ENCODE measurements around the gene C19orf33. TPM values are rescaled to one million over a fixed set of nuclear protein-coding genes. Genes with fewer than 3 reads are reported as not detected.

Gene C19orf33
- total and polyA plus RNA-seq, 3 experiments from 2014 or later: 0.90 TPM; not detected in 2

GRCh38 chr19:38293281-38293680 is 10.8 kb upstream of the C19orf33 start:
- H3K4me3 ChIP-seq (ENCODE audit: low read length): no peak overlapping the region
- POLR2A ChIA-PET: no interaction called here
- no peaks in the 10 kb centered on the region for H3K9me3 ChIP-seq (ENCODE audit: low read length)
- H3K27ac Mint-ChIP-seq: peak overlapping the region in 1 of 8 donors; percentile 65
- CTCF ChIA-PET: no interaction called here
- peaks cover 0 to 33% (median 0%) of the 10 kb centered on the region in 3 donors for H3K36me3 Mint-ChIP-seq
- no peak overlapping the region for H3K27ac ChIP-seq (ENCODE audit: low read depth, low read length)
- DNase-seq: no peak
- no peaks in the 10 kb centered on the region for H3K4me1 ChIP-seq (ENCODE audit: insufficient read depth, low read length)
- H3K36me3 ChIP-seq (ENCODE audit: insufficient read depth, low read length): no peaks in the 10 kb centered on the region
- no peaks in the 10 kb centered on the region for H3K27me3 Mint-ChIP-seq
- no peaks in the 10 kb centered on the region for H3K27me3 ChIP-seq (ENCODE audit: insufficient read depth, low read length, poor library complexity, severe bottlenecking)
- H3K9me3 Mint-ChIP-seq: no peaks in the 10 kb centered on the region
- no peak overlapping the region for H3K4me3 Mint-ChIP-seq
- H3K4me1 Mint-ChIP-seq: no peaks in the 10 kb centered on the region

GRCh38 chr19:38294090-38294489 is 10.0 kb upstream of the C19orf33 start:
- peaks cover 0 to 28% (median 0%) of the 10 kb centered on the region in 3 donors for H3K36me3 Mint-ChIP-seq
- ChIA-PET CTCF (no interaction called here), POLR2A (no interaction called here)
- Histone ChIP-seq H3K36me3 (ENCODE audit: insufficient read depth, low read length) (no peaks in the 10 kb centered on the region), H3K27me3 (ENCODE audit: insufficient read depth, low read length, poor library complexity, severe bottlenecking) (no peaks in the 10 kb centered on the region), H3K27ac (ENCODE audit: low read depth, low read length) (no peak overlapping the region), H3K4me3 (ENCODE audit: low read length) (no peak overlapping the region), H3K4me1 (ENCODE audit: insufficient read depth, low read length) (no peaks in the 10 kb centered on the region), H3K9me3 (ENCODE audit: low read length) (no peaks in the 10 kb centered on the region)
- H3K27ac Mint-ChIP-seq: no peak overlapping the region
- H3K4me1 Mint-ChIP-seq: no peaks in the 10 kb centered on the region
- H3K27me3 Mint-ChIP-seq: no peaks in the 10 kb centered on the region
- no peak overlapping the region for H3K4me3 Mint-ChIP-seq
- no peak for DNase-seq
- no peaks in the 10 kb centered on the region for H3K9me3 Mint-ChIP-seq

- no peaks in the 10 kb centered on the region for H3K4me1 ChIP-seq (ENCODE audit: insufficient read depth, low read length)
- no peaks in the 10 kb centered on the region for H3K27me3 Mint-ChIP-seq
These were observed 5.0 kb upstream of the C19orf33 start for GRCh38 chr19:38298821-38299680.

GRCh38 chr19:38304352-38304865 is 358 bp downstream of the C19orf33 start:
- Histone ChIP-seq H3K4me3 (ENCODE audit: low read length) (no peak overlapping the region), H3K9me3 (ENCODE audit: low read length) (no peaks in the 10 kb centered on the region), H3K36me3 (ENCODE audit: insufficient read depth, low read length) (no peaks in the 10 kb centered on the region), H3K27ac (ENCODE audit: low read depth, low read length) (no peak overlapping the region), H3K27me3 (ENCODE audit: insufficient read depth, low read length, poor library complexity, severe bottlenecking) (no peaks in the 10 kb centered on the region), H3K4me1 (ENCODE audit: insufficient read depth, low read length) (no peaks in the 10 kb centered on the region)
- H3K4me1 Mint-ChIP-seq: no peaks in the 10 kb centered on the region
- no peak for DNase-seq
- no peak overlapping the region for H3K4me3 Mint-ChIP-seq
- CTCF ChIA-PET: no interaction called here
- no peaks in the 10 kb centered on the region for H3K9me3 Mint-ChIP-seq
- H3K36me3 Mint-ChIP-seq: peaks cover 0 to 31% (median 3%) of the 10 kb centered on the region in 3 donors
- POLR2A ChIA-PET: no interaction called here
- H3K27ac Mint-ChIP-seq: no peak overlapping the region
- no peaks in the 10 kb centered on the region for H3K27me3 Mint-ChIP-seq

More at GRCh38 chr19:38298821-38299680, 5.0 kb upstream of the C19orf33 start:
- H3K9me3 Mint-ChIP-seq: no peaks in the 10 kb centered on the region
- Histone ChIP-seq H3K9me3 (ENCODE audit: low read length) (no peaks in the 10 kb centered on the region), H3K27me3 (ENCODE audit: insufficient read depth, low read length, poor library complexity, severe bottlenecking) (no peaks in the 10 kb centered on the region), H3K27ac (ENCODE audit: low read depth, low read length) (no peak overlapping the region), H3K36me3 (ENCODE audit: insufficient read depth, low read length) (no peaks in the 10 kb centered on the region), H3K4me3 (ENCODE audit: low read length) (no peak overlapping the region)
- no peaks in the 10 kb centered on the region for H3K36me3 Mint-ChIP-seq
- no peak overlapping the region for H3K4me3 Mint-ChIP-seq
- DNase-seq: no peak
- ChIA-PET POLR2A (no interaction called here), CTCF (no interaction called here)
- no peaks in the 10 kb centered on the region for H3K4me1 Mint-ChIP-seq
- no peak overlapping the region for H3K27ac Mint-ChIP-seq

- Histone ChIP-seq H3K27me3 (ENCODE audit: insufficient read depth, low read length, poor library complexity, severe bottlenecking) (no peaks in the 10 kb centered on the region), H3K4me1 (ENCODE audit: insufficient read depth, low read length) (no peaks in the 10 kb centered on the region), H3K36me3 (ENCODE audit: insufficient read depth, low read length) (no peaks in the 10 kb centered on the region), H3K27ac (ENCODE audit: low read depth, low read length) (no peak overlapping the region), H3K4me3 (ENCODE audit: low read length) (no peak overlapping the region), H3K9me3 (ENCODE audit: low read length) (no peaks in the 10 kb centered on the region)
- no peaks in the 10 kb centered on the region for H3K4me1 Mint-ChIP-seq
- no peaks in the 10 kb centered on the region for H3K9me3 Mint-ChIP-seq
- H3K36me3 Mint-ChIP-seq: peaks cover 0 to 34% (median 3%) of the 10 kb centered on the region in 3 donors
- POLR2A ChIA-PET: no interaction called here
- no peak overlapping the region for H3K4me3 Mint-ChIP-seq
- DNase-seq: no peak
- CTCF ChIA-PET: no interaction called here
- H3K27me3 Mint-ChIP-seq: no peaks in the 10 kb centered on the region
- H3K27ac Mint-ChIP-seq: peak overlapping the region in 1 of 8 donors; percentile 60
These were observed 897 bp downstream of the C19orf33 start for GRCh38 chr19:38304866-38305429.

- H3K27ac Mint-ChIP-seq: no peak overlapping the region
- no peaks in the 10 kb centered on the region for H3K27me3 Mint-ChIP-seq
- Histone ChIP-seq H3K9me3 (ENCODE audit: low read length) (no peaks in the 10 kb centered on the region), H3K4me1 (ENCODE audit: insufficient read depth, low read length) (no peaks in the 10 kb centered on the region), H3K36me3 (ENCODE audit: insufficient read depth, low read length) (no peaks in the 10 kb centered on the region), H3K27ac (ENCODE audit: low read depth, low read length) (no peak overlapping the region), H3K27me3 (ENCODE audit: insufficient read depth, low read length, poor library complexity, severe bottlenecking) (no peaks in the 10 kb centered on the region), H3K4me3 (ENCODE audit: low read length) (no peak overlapping the region)
- ChIA-PET POLR2A (interaction anchor here (0.6 kb wide), 1 partner anchor 398 kb away, joined by 3 read pairs; no protein-coding TSS in a partner anchor), CTCF (interaction anchor here (0.8 kb wide), 1 partner anchor 54 kb away, joined by 3 read pairs; no protein-coding TSS in a partner anchor)
- DNase-seq: no peak
- H3K36me3 Mint-ChIP-seq: peaks cover 0 to 41% (median 3%) of the 10 kb centered on the region in 3 donors
- no peaks in the 10 kb centered on the region for H3K9me3 Mint-ChIP-seq
- no peak overlapping the region for H3K4me3 Mint-ChIP-seq
- H3K4me1 Mint-ChIP-seq: peaks cover 0 to 10% (median 4%) of the 10 kb centered on the region in 3 donors
These were observed 2.2 kb downstream of the C19orf33 start for GRCh38 chr19:38306236-38306635.

- Mint-ChIP-seq H3K36me3 (peaks cover 0 to 43% (median 4%) of the 10 kb centered on the region in 3 donors), H3K27ac (no peak overlapping the region), H3K9me3 (no peaks in the 10 kb centered on the region), H3K4me1 (peaks cover 0 to 14% (median 4%) of the 10 kb centered on the region in 3 donors), H3K4me3 (no peak overlapping the region), H3K27me3 (no peaks in the 10 kb centered on the region)
- Histone ChIP-seq H3K9me3 (ENCODE audit: low read length) (no peaks in the 10 kb centered on the region), H3K4me3 (ENCODE audit: low read length) (no peak overlapping the region), H3K27ac (ENCODE audit: low read depth, low read length) (no peak overlapping the region), H3K27me3 (ENCODE audit: insufficient read depth, low read length, poor library complexity, severe bottlenecking) (no peaks in the 10 kb centered on the region), H3K36me3 (ENCODE audit: insufficient read depth, low read length) (no peaks in the 10 kb centered on the region), H3K4me1 (ENCODE audit: insufficient read depth, low read length) (no peaks in the 10 kb centered on the region)
- no peak for DNase-seq
- POLR2A ChIA-PET: no interaction called here
- CTCF ChIA-PET: no interaction called here
These were observed 3.0 kb downstream of the C19orf33 start for GRCh38 chr19:38307076-38307475.

- Mint-ChIP-seq H3K9me3 (no peaks in the 10 kb centered on the region), H3K4me3 (no peak overlapping the region), H3K27ac (peak overlapping the region in 1 of 8 donors; percentile 11), H3K27me3 (no peaks in the 10 kb centered on the region), H3K4me1 (peaks cover 0 to 16% (median 8%) of the 10 kb centered on the region in 3 donors), H3K36me3 (peaks cover 0 to 43% (median 4%) of the 10 kb centered on the region in 3 donors)
- POLR2A ChIA-PET: no interaction called here
- H3K4me1 ChIP-seq (ENCODE audit: insufficient read depth, low read length): no peaks in the 10 kb centered on the region
- DNase-seq: no peak
- no peak overlapping the region for H3K27ac ChIP-seq (ENCODE audit: low read depth, low read length)
- H3K36me3 ChIP-seq (ENCODE audit: insufficient read depth, low read length): no peaks in the 10 kb centered on the region
- CTCF ChIA-PET: no interaction called here
- no peaks in the 10 kb centered on the region for H3K9me3 ChIP-seq (ENCODE audit: low read length)
- no peak overlapping the region for H3K4me3 ChIP-seq (ENCODE audit: low read length)
- no peaks in the 10 kb centered on the region for H3K27me3 ChIP-seq (ENCODE audit: insufficient read depth, low read length, poor library complexity, severe bottlenecking)
These were observed 3.5 kb downstream of the C19orf33 start for GRCh38 chr19:38307597-38307996.

Measured in CD8-positive, alpha-beta memory T cell (primary cell).